Coronary artery (tissue), 2 donors: Measurements from ENCODE around the gene NPY1R.
A peak's percentile ranks its signal among the peaks of the same experiment; 100 is the strongest.

Experiments
- DNase-seq: peaks from one replicate; pipeline ENCODE4 v3.0.0-alpha.2; 2017; ENCODE audit warnings: low spot score
- H3K27ac ChIP-seq, 2 donors: fragments of 200-600 bp; sonication (generic); one replicate each; pipeline ENCODE4 v1.5.1; 2016 to 2019
- H3K4me3 ChIP-seq: fragments of 200-600 bp; sonication (generic); 2 replicates; pipeline ENCODE4 v1.5.1; 2016; ENCODE audit warnings: mild to moderate bottlenecking, moderate library complexity
- CTCF ChIP-seq: fragments of 200-600 bp; sonication (generic); IDR thresholded peaks from one replicate; pipeline ENCODE4 v1.5.1; 2019; ENCODE audit warnings: antibody characterized with exemption

Gene NPY1R

GRCh38 chr4:163350672-163351071, 18.3 kb upstream of the NPY1R start:
- no peak for DNase-seq
- no peak overlapping the region for H3K27ac ChIP-seq
- no peak overlapping the region for H3K4me3 ChIP-seq
- no peak for TF ChIP-seq CTCF

- Histone ChIP-seq H3K4me3 (peak overlapping the region; percentile 77), H3K27ac (peak overlapping the region; percentile 14 to 71)
- TF ChIP-seq CTCF: no peak
- DNase-seq: no peak
Measured at GRCh38 chr4:163344147-163345125, 12.0 kb upstream of the NPY1R start.

GRCh38 chr4:163343604-163344146, 11.3 kb upstream of the NPY1R start, which contains the start of gene NPY5R:
TSS of gene NPY5R (plus strand) at chr4:163343892. CDS start at chr4:163350274, 6,382 bp downstream.
- no peak for DNase-seq

GRCh38 chr4:163335384-163335783, 3.0 kb upstream of the NPY1R start:
- no peak overlapping the region for H3K27ac ChIP-seq
- no peak overlapping the region for H3K4me3 ChIP-seq
- TF ChIP-seq CTCF: no peak
- DNase-seq: no peak

More at GRCh38 chr4:163343604-163344146, 11.3 kb upstream of the NPY1R start, which contains the start of gene NPY5R:
- no peak for TF ChIP-seq CTCF
- peak within 1 kb of the TSS; percentile 14 to 71 for H3K27ac ChIP-seq
- H3K4me3 ChIP-seq: peak within 1 kb of the TSS; percentile 77

GRCh38 chr4:163331629-163332376, 593 bp downstream of the NPY1R start:
- H3K4me3 ChIP-seq: peak overlapping the region; percentile 80
- TF ChIP-seq CTCF: no peak
- DNase-seq: no peak
- no peak overlapping the region for H3K27ac ChIP-seq

GRCh38 chr4:163330916-163331628, 1.3 kb downstream of the NPY1R start:
- Histone ChIP-seq H3K4me3 (peak overlapping the region; percentile 80), H3K27ac (no peak overlapping the region)
- no peak for DNase-seq
- no peak for TF ChIP-seq CTCF
